Endothelial cell (in vitro differentiated cells): ENCODE results near the gene DCK. TPM values are rescaled to one million over a fixed set of nuclear protein-coding genes. Genes with fewer than 3 reads are reported as not detected.

Source experiments
- DNase-seq: peaks from one replicate; pipeline ENCODE4 v3.0.0; 2021; ENCODE audit warnings: low spot score
- H3K27ac Mint-ChIP-seq: one replicate; pipeline ENCODE4 v1.8.0; 2021; ENCODE audit warnings: mixed read lengths, inconsistent platforms; ENCODE audit not compliant: unreplicated experiment
- H3K27me3 Mint-ChIP-seq: one replicate; pipeline ENCODE4 v1.8.0; 2021; ENCODE audit warnings: mild to moderate bottlenecking, moderate library complexity, mixed read lengths, inconsistent platforms; ENCODE audit not compliant: unreplicated experiment
- H3K36me3 Mint-ChIP-seq: one replicate; pipeline ENCODE4 v1.8.0; 2021; ENCODE audit warnings: mild to moderate bottlenecking, low read depth, mixed read lengths, inconsistent platforms; ENCODE audit not compliant: unreplicated experiment
- H3K4me1 Mint-ChIP-seq: one replicate; pipeline ENCODE4 v1.8.0; 2021; ENCODE audit warnings: mild to moderate bottlenecking, mixed read lengths, inconsistent platforms; ENCODE audit not compliant: unreplicated experiment
- H3K4me3 Mint-ChIP-seq: one replicate; pipeline ENCODE4 v1.8.0; 2021; ENCODE audit warnings: mild to moderate bottlenecking, mixed read lengths, inconsistent platforms; ENCODE audit not compliant: unreplicated experiment
- H3K9me3 Mint-ChIP-seq: one replicate; pipeline ENCODE4 v1.8.0; 2021; ENCODE audit warnings: mixed read lengths, inconsistent platforms; ENCODE audit not compliant: unreplicated experiment
- CTCF ChIP-seq: fragments of 200-600 bp; sonication (generic); IDR thresholded peaks from one replicate; pipeline ENCODE4 v1.5.0; 2021; ENCODE audit warnings: antibody characterized with exemption; ENCODE audit not compliant: unreplicated experiment
- total RNA-seq: library from RNA; stranded (reverse); fragmentation: NEBNext Ultra II Directional; extraction: Animal tissue kit (Norgen Biotek cat#: 25700); gene quantifications from one replicate; pipeline ENCODE4 v1.2.1, GENCODE V29; 2021; ENCODE audit not compliant: unreplicated experiment

DCK gene
- total RNA-seq, 1 donor from 2014 or later: 17.5 TPM

GRCh38 chr4:71069063-71069462 is 75.6 kb downstream of the DCK start:
- H3K27me3 Mint-ChIP-seq: no peaks in the 10 kb centered on the region
- H3K27ac Mint-ChIP-seq: no peak overlapping the region
- H3K4me1 Mint-ChIP-seq: peaks cover 4% of the 10 kb centered on the region
- H3K36me3 Mint-ChIP-seq: no peaks in the 10 kb centered on the region
- no peak overlapping the region for H3K4me3 Mint-ChIP-seq
- no peak for DNase-seq
- no peak for TF ChIP-seq CTCF
- no peaks in the 10 kb centered on the region for H3K9me3 Mint-ChIP-seq

- no peaks in the 10 kb centered on the region for H3K36me3 Mint-ChIP-seq
- no peaks in the 10 kb centered on the region for H3K9me3 Mint-ChIP-seq
- H3K4me1 Mint-ChIP-seq: peaks cover 8% of the 10 kb centered on the region
- no peak for TF ChIP-seq CTCF
- H3K27ac Mint-ChIP-seq: no peak overlapping the region
- H3K4me3 Mint-ChIP-seq: no peak overlapping the region
- no peak for DNase-seq
- H3K27me3 Mint-ChIP-seq: no peaks in the 10 kb centered on the region
Observed at GRCh38 chr4:71070015-71070414, 76.6 kb downstream of the DCK start.

- H3K9me3 Mint-ChIP-seq: no peaks in the 10 kb centered on the region
- H3K27ac Mint-ChIP-seq: no peak overlapping the region
- H3K4me1 Mint-ChIP-seq: peaks cover 10% of the 10 kb centered on the region
- H3K36me3 Mint-ChIP-seq: no peaks in the 10 kb centered on the region
- no peak for DNase-seq
- no peak overlapping the region for H3K4me3 Mint-ChIP-seq
- no peaks in the 10 kb centered on the region for H3K27me3 Mint-ChIP-seq
- no peak for TF ChIP-seq CTCF
Observed at GRCh38 chr4:71074452-71075299, 81.2 kb downstream of the DCK start.

Other genes starting within 250 kb of the DCK start
- 69.5 TPM for gene GRSF1, start 153.8 kb upstream of the DCK start, total RNA-seq
- gene MOB1B, start 91.3 kb upstream of the DCK start, total RNA-seq: 49.4 TPM